PC-9 (cell line): ENCODE data around the gene SYNE1.

ENCODE experiments used
- CTCF ChIP-seq: fragments of 200-600 bp; sonication (generic); conservative IDR thresholded peaks from 2 replicates; pipeline ENCODE4 v1.6.1; 2017; ENCODE audit warnings: mixed run types, antibody characterized with exemption, mild to moderate bottlenecking, moderate library complexity
- EZH2 ChIP-seq: fragments of 200-600 bp; sonication (generic); IDR thresholded peaks from 2 replicates; pipeline ENCODE4 v1.8.0; 2017; ENCODE audit warnings: antibody characterized with exemption, low read depth

- no peak for TF ChIP-seq CTCF
- no peak for TF ChIP-seq EZH2
Measured at GRCh38 chr6:152605342-152605741, 31.8 kb downstream of the SYNE1 start.
